ENCODE results near the gene PCNX4.

The PCNX4 gene

DNA sequence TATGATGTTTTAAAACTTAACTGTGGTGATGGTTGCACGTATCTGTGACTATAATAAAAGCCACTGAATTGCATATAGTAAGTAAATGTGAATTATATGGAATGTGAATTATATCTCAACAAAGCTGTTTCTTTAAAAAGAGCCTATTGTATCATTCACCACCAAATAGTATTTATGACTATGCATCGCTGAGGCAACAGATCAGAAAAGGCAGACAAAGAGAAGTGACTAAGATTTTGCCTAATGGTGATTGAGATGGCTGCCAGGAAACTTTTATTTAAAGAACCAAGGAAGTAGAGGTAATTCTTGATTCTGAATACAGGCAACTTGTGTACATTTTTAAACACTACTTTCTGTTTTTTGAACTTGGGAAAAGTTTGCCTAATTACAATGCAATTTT lies 41.8 kb downstream of the PCNX4 start:
- no peak for ATAC-seq (ENCODE audit: low read depth)
- DNase-seq (ENCODE audit: low spot score in 2 of 2) = no peak
- peaks cover 19% of the 10 kb centered on the region for H3K36me3 Mint-ChIP-seq
- no peaks in the 10 kb centered on the region for H3K4me1 Mint-ChIP-seq
- peak overlapping the region; percentile 48 for H3K27ac Mint-ChIP-seq
- no peaks in the 10 kb centered on the region for H3K27me3 Mint-ChIP-seq
- H3K9me3 Mint-ChIP-seq = peaks cover 2% of the 10 kb centered on the region
- no peak overlapping the region for H3K4me3 Mint-ChIP-seq

DNA sequence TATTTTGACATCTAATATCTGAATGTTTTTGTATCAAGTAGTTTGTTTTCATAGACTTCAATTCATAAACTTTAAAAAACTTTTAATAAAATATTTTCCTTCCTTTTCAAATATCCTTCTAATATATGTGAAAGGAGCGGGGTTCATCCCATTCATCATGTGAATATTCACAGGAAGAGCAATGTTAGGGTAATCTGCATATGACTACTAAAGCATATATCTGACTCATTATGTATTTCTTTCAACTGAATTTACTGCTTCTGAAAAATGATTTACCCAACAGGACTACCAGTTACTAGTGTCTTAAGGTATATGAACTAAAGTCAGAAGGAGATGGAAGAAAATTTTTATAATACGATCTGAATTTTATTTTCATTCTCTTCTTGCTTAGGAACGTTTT lies 43.0 kb downstream of the PCNX4 start:
- H3K4me1 Mint-ChIP-seq = no peaks in the 10 kb centered on the region
- ATAC-seq (ENCODE audit: low read depth) (no peak), DNase-seq (ENCODE audit: low spot score in 2 of 2) (no peak)
- H3K4me3 Mint-ChIP-seq = no peak overlapping the region
- H3K27ac Mint-ChIP-seq = no peak overlapping the region
- H3K9me3 Mint-ChIP-seq = peaks cover 2% of the 10 kb centered on the region
- H3K36me3 Mint-ChIP-seq = peaks cover 15% of the 10 kb centered on the region
- H3K27me3 Mint-ChIP-seq = no peaks in the 10 kb centered on the region

DNA sequence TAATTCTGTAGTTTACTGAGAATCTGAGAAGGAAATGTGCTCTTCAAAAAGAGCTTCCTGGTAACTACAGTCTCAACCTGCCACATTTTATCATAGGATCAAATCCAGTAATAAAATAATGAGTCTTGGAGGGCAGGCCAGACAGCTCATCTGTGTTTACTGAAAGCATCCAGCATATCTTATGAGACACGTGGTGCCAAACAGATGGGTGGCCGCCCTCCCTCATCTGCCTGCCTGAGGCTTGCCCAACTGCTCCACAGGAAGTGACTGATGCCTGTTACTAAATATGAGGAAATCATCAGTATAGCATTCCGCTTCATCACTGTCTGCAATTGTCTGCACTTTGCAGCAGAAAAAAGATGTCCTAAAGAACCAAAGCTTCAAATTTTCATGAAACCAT lies 60.0 kb downstream of the PCNX4 start:
- peak; percentile 100 for ATAC-seq (ENCODE audit: low read depth)
- H3K36me3 Mint-ChIP-seq = peaks cover 35% of the 10 kb centered on the region
- H3K27me3 Mint-ChIP-seq = no peaks in the 10 kb centered on the region
- no peak overlapping the region for H3K4me3 Mint-ChIP-seq
- peaks cover 15% of the 10 kb centered on the region for H3K4me1 Mint-ChIP-seq
- peak overlapping the region; percentile 93 for H3K27ac Mint-ChIP-seq
- DNase-seq (ENCODE audit: low spot score in 2 of 2) = peak; percentile 18 to 26
- no peaks in the 10 kb centered on the region for H3K9me3 Mint-ChIP-seq

DNA sequence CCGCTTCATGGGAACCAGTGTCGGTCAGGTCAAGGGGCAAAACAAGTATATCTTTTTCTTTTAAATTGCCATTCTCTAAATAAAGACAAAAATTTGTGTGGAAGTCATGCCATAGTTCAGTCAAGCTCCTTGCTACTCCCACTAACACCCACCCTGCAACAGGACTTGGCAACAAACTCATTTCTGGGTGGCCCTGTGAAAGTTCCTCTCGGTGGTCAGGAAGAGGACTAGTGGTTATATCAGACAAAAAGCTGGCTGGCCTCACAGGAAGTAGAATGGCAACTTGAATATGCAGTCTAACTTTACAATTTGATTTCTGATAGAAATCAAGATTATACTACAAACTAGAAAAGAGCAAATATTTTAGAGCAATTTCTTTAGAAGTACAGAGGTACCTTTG lies 62.3 kb downstream of the PCNX4 start:
- Mint-ChIP-seq H3K27ac (peak overlapping the region; percentile 79), H3K36me3 (peaks cover 32% of the 10 kb centered on the region), H3K9me3 (no peaks in the 10 kb centered on the region), H3K4me3 (no peak overlapping the region), H3K27me3 (no peaks in the 10 kb centered on the region), H3K4me1 (peaks cover 24% of the 10 kb centered on the region)
- ATAC-seq (ENCODE audit: low read depth) (no peak), DNase-seq (ENCODE audit: low spot score in 2 of 2) (no peak)

DNA sequence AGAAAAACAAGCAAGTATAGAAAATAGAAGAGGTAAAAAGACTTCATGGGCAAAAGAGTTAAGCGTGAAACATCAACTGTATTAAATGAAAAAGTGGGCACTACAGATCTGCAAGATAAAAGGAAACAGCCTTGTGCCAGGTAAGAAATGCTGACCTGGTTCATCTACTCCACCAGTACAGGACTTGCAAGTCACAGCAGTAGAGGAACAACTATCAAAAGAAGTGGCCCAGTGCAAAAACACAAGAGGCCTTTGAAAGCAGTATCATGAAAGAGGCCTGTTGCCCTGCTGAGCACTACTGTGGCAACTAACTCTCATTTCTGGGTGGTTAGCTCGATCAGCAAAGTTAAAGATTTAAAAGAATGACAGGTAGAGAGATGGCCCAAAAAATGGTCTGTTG lies 62.9 kb downstream of the PCNX4 start:
- no peaks in the 10 kb centered on the region for H3K27me3 Mint-ChIP-seq
- H3K9me3 Mint-ChIP-seq = no peaks in the 10 kb centered on the region
- DNase-seq (ENCODE audit: low spot score in 2 of 2) (no peak), ATAC-seq (ENCODE audit: low read depth) (no peak)
- no peak overlapping the region for H3K4me3 Mint-ChIP-seq
- H3K27ac Mint-ChIP-seq = peak overlapping the region; percentile 79
- peaks cover 30% of the 10 kb centered on the region for H3K36me3 Mint-ChIP-seq
- H3K4me1 Mint-ChIP-seq = peaks cover 25% of the 10 kb centered on the region

DNA sequence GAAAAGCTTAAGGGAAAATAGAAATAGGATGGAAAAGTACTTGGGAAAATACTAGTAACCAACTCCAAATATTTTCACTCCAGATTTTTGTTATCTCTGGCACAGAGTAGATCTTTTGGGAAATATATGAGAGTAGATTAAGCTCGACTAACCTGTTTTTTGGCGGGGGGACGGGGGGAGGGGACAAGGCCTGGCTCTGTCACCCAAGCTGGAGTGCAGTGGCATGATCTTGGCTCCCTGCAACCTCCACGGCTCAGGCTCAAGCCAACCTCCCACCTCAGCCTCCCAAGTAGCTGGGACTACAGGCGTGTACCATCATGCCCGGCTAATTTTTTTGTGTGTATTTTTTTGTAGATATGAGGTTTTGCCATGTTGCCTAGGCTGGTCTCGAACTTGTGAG lies 68.7 kb downstream of the PCNX4 start:
- H3K27ac Mint-ChIP-seq = peak overlapping the region; percentile 69
- ATAC-seq (ENCODE audit: low read depth) (no peak), DNase-seq (ENCODE audit: low spot score in 2 of 2) (no peak)
- no peaks in the 10 kb centered on the region for H3K9me3 Mint-ChIP-seq
- H3K4me1 Mint-ChIP-seq = peaks cover 26% of the 10 kb centered on the region
- no peak overlapping the region for H3K4me3 Mint-ChIP-seq
- no peaks in the 10 kb centered on the region for H3K27me3 Mint-ChIP-seq
- H3K36me3 Mint-ChIP-seq = peaks cover 13% of the 10 kb centered on the region

DNA sequence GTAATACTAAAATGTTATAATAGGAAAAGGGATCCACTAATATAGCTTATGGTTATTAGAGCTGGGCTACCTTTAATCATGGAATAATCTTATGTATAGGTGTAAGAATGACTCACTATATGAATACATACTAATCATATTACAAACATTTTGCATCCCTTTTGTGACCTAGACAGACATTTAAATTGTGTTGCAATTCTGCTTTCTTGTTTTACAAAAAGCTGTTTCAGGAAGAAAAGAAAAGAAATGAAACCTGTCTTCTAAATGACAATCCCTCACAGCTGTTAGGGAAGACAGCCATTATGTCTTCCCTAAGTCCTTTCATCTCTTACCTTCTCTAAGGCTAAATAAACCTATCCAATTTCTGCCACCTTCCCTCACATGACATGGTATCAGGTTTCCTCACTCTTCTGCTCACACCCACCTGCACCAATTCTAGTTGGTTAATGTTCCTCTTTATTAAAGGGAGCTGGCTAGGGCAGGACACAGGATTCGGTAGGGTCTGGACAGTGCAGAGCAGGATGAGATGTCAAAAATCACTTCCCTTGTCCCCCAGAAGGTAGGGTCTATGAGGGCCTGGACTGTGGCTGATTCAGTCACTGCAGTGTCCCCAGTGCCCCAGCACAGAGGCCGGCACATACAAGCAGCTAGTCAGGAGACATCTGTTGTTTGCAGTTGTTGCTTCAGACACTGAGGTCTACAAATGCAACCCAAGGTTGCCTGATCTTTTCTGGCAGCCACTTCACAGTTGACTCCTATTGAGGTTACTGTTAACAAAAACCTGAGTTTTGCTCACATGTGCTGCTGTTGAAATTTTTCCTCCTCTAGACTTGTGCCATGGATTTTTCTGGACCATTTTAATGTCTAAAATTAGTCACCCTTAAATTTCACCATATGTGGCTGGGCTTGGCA lies 69.7 kb downstream of the PCNX4 start:
- Mint-ChIP-seq H3K36me3 (peaks cover 8% of the 10 kb centered on the region), H3K27me3 (no peaks in the 10 kb centered on the region), H3K27ac (peak overlapping the region; percentile 69), H3K9me3 (no peaks in the 10 kb centered on the region), H3K4me1 (peaks cover 33% of the 10 kb centered on the region), H3K4me3 (no peak overlapping the region)
- DNase-seq (ENCODE audit: low spot score in 2 of 2) = no peak
- no peak for ATAC-seq (ENCODE audit: low read depth)

DNA sequence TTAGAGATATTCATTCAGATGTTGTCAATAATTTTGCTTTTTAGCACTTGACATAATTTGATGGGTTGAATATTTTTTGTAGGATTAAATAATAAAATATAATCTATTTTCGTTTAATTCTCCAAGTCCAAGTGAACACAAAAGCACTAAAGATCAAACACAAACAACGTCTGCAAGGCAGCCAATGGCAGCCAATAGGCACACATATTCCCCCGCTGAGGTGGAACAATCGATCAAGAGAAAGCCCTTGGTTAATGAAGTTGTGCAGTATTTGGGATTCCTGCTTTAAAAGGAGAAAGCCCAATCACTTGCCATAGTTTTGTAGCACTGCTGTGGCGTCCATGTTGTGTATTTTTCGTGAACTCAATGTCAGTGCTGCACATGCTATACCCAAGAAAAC lies 72.0 kb downstream of the PCNX4 start:
- DNase-seq (ENCODE audit: low spot score in 2 of 2) (no peak), ATAC-seq (ENCODE audit: low read depth) (no peak)
- Mint-ChIP-seq H3K4me1 (peaks cover 32% of the 10 kb centered on the region), H3K27me3 (no peaks in the 10 kb centered on the region), H3K27ac (peak overlapping the region; percentile 97), H3K4me3 (peak overlapping the region; percentile 51), H3K9me3 (no peaks in the 10 kb centered on the region), H3K36me3 (peaks cover 5% of the 10 kb centered on the region)

DNA sequence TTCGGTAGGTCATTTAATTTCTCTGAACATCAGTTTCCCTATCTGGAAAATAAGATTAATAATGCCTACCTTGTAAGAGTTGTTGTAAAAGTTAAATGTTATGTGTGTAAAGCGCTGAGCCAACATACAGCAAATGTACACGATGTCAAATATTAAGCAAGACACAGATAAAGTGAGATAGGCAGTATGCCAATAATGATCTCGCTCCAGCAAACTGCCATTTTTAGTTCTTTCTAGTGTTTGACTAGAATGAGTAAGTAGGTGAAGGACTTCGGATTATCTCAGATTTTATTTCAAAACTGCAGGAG lies 72.6 kb downstream of the PCNX4 start:
- no peaks in the 10 kb centered on the region for H3K27me3 Mint-ChIP-seq
- peaks cover 5% of the 10 kb centered on the region for H3K36me3 Mint-ChIP-seq
- H3K4me1 Mint-ChIP-seq = peaks cover 28% of the 10 kb centered on the region
- DNase-seq (ENCODE audit: low spot score in 2 of 2) = no peak
- peak overlapping the region; percentile 95 for H3K4me3 Mint-ChIP-seq
- peak overlapping the region; percentile 97 for H3K27ac Mint-ChIP-seq
- H3K9me3 Mint-ChIP-seq = no peaks in the 10 kb centered on the region
- ATAC-seq (ENCODE audit: low read depth) = peak; percentile 3

DNA sequence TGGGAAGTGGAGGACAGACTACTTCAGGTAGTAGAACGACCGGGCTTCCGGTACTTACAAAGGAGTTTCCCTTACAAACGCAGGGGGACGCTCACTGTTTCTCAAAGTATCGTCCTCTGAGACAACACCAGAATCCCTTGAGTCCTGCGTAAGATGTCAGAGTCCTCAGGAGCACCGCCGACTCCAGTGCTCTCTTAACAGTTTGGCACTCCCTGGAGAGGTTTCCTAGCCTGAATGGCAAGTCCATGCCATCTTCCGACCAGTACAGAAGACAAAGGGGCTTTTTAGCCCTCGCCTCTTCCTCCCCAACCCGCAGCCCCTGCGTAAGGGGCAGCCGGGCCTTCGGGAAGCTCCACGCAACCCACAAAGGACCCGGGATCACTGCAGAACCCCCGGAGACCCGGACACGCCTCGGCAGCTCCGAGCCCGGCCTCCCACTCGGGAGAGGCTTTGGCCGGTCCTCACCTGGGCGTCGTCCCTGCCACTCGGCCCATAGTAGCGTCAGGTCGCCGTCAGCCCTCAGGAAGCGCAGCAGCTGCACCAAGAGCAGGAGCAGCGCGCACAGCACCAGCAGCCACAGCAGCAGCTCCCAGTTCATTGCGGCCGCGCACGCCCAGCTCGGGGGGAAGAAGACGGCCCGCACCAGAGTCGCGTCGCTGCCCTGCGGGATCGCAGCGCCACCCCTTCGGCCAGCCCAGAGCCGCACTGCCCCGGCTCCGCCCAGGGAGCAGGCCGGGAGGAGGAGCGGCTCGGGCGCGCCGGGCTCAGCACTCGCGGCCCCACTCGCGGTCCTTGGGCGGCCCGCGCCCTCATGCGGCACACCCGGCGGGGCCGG lies 73.2 kb downstream of the PCNX4 start, which contains the start of gene DHRS7:
Gene DHRS7 (minus strand): TSS at position 687 of the 835 bp plus-strand sequence. CDS start 89 bp downstream, at position 598.
- Mint-ChIP-seq H3K36me3 (peaks cover 5% of the 10 kb centered on the region), H3K4me3 (peak within 1 kb of the TSS; percentile 95), H3K4me1 (peaks cover 28% of the 10 kb centered on the region), H3K27ac (peak within 1 kb of the TSS; percentile 97), H3K9me3 (no peaks in the 10 kb centered on the region), H3K27me3 (no peaks in the 10 kb centered on the region)
- ATAC-seq (ENCODE audit: low read depth) (peak; percentile 79), DNase-seq (ENCODE audit: low spot score in 2 of 2) (peak; percentile 54 to 67)

DNA sequence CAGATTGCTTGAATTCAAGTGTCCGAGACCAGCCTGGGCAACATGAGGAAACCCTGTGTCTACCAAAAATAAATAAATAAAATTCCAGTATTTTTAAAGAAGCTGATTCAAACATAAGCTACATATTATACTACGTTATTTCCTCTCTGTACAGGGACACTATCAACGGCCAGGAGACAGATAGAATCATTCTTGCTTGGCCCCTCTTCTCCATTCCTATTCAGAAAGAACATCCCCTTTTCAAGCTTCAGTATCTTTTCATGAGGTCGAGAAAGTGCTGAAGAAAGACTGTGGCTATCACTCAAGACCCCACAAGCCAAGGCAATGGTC lies 73.8 kb downstream of the PCNX4 start:
- Mint-ChIP-seq H3K27ac (peak overlapping the region; percentile 97), H3K27me3 (no peaks in the 10 kb centered on the region)
- no peak for DNase-seq (ENCODE audit: low spot score in 2 of 2)

DNA sequence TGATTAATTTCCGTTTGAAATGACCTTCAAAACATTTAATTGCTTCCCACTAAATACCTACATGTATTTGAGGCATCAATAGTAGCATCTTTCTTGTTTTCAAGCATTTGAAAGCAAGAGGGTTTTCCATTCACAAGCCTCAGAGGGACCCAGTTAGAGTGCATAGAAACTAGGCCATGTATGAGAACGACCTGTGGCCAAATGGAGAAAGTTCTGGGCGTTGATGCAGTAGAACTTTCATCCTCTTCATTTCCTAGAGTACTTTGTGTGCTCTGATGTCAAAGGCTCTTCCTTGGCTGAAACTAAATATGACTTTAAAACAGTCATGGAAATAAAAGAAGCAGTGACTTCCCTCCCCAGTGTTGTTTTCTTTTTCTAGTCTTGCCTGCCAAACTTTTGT lies 74.4 kb downstream of the PCNX4 start:
- no peak for ATAC-seq (ENCODE audit: low read depth)
- Mint-ChIP-seq H3K9me3 (no peaks in the 10 kb centered on the region), H3K27me3 (no peaks in the 10 kb centered on the region), H3K4me3 (peak overlapping the region; percentile 95), H3K36me3 (peaks cover 5% of the 10 kb centered on the region), H3K27ac (peak overlapping the region; percentile 97), H3K4me1 (peaks cover 26% of the 10 kb centered on the region)
- DNase-seq (ENCODE audit: low spot score in 2 of 2) = no peak

More for the DNA sequence above, 73.8 kb downstream of the PCNX4 start:
- peak; percentile 20 for ATAC-seq (ENCODE audit: low read depth)
- Mint-ChIP-seq H3K4me1 (peaks cover 27% of the 10 kb centered on the region), H3K9me3 (no peaks in the 10 kb centered on the region), H3K36me3 (peaks cover 5% of the 10 kb centered on the region), H3K4me3 (peak overlapping the region; percentile 95)

DNA sequence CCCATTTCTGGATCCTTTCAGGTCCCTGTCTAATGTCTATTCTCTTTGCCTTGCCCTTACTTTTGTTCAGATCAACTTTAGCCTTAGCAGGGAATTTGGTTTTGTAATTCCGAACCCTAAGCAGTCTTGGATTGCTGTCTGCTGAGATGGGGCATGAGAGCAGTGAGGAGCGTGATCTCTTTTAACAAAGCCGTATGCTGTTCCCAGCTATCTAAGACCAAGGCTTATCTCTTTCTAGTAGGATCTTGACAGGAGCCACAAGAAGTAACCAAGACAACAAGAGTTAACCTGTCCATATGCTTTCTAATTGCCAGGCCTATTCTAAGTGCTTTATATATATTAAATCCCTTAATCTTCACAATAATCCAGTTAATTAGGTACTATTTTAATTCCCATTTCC lies 78.0 kb downstream of the PCNX4 start:
- no peaks in the 10 kb centered on the region for H3K36me3 Mint-ChIP-seq
- ATAC-seq (ENCODE audit: low read depth) (no peak), DNase-seq (ENCODE audit: low spot score in 2 of 2) (no peak)
- no peak overlapping the region for H3K4me3 Mint-ChIP-seq
- no peaks in the 10 kb centered on the region for H3K9me3 Mint-ChIP-seq
- H3K27me3 Mint-ChIP-seq = no peaks in the 10 kb centered on the region
- H3K4me1 Mint-ChIP-seq = peaks cover 16% of the 10 kb centered on the region
- H3K27ac Mint-ChIP-seq = no peak overlapping the region

DNA sequence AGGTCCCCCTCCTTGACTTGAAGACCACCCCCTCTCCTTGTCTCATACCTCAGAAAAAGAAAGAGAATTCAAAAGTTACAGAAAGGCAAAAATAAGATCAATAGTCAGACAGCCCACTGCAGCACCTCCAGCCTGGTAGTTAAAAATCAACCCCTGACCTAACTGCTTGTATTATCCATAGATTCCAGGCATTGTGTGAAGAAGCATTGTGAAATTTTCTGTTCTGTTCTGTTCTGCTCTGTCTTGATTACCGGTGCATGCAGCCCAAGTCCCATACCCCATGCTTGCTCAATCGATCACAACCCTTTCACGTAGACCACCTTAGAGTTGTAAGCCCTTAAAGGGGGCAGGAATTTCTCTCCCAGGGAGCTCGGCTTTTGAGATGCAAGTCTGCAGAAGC lies 79.2 kb downstream of the PCNX4 start:
- no peak overlapping the region for H3K4me3 Mint-ChIP-seq
- DNase-seq (ENCODE audit: low spot score in 2 of 2) (no peak), ATAC-seq (ENCODE audit: low read depth) (no peak)
- H3K27me3 Mint-ChIP-seq = no peaks in the 10 kb centered on the region
- H3K36me3 Mint-ChIP-seq = no peaks in the 10 kb centered on the region
- no peak overlapping the region for H3K27ac Mint-ChIP-seq
- peaks cover 17% of the 10 kb centered on the region for H3K4me1 Mint-ChIP-seq
- no peaks in the 10 kb centered on the region for H3K9me3 Mint-ChIP-seq

Data from memory B cell (primary cell).